HFFc6 (cell line): ENCODE results near the gene NLGN1. TPM values are rescaled to one million over a fixed set of nuclear protein-coding genes. Genes with fewer than 3 reads are reported as not detected.

Experiments
- DNase-seq: peaks from one replicate; pipeline ENCODE4 v3.0.0-alpha.2; 2018
- H3K27ac Mint-ChIP-seq: 2 replicates; pipeline ENCODE4 v1.8.0; 2020; ENCODE audit warnings: mild to moderate bottlenecking, mixed read lengths
- H3K27me3 Mint-ChIP-seq: 2 replicates; pipeline ENCODE4 v1.8.0; 2021; ENCODE audit warnings: mild to moderate bottlenecking, moderate library complexity, mixed read lengths; ENCODE audit not compliant: insufficient read depth
- H3K36me3 Mint-ChIP-seq: 2 replicates; pipeline ENCODE4 v1.8.0; 2021; ENCODE audit warnings: low read depth, mixed read lengths
- H3K4me1 Mint-ChIP-seq: 2 replicates; pipeline ENCODE4 v1.8.0; 2020; ENCODE audit warnings: low read depth, mixed read lengths
- H3K4me3 Mint-ChIP-seq: 2 replicates; pipeline ENCODE4 v1.8.0; 2020; ENCODE audit warnings: mild to moderate bottlenecking, moderate library complexity, mixed read lengths
- H3K9me3 Mint-ChIP-seq: 2 replicates; pipeline ENCODE4 v1.8.0; 2020; ENCODE audit warnings: mild to moderate bottlenecking, mixed read lengths
- CTCF ChIP-seq: fragments of 200-600 bp; sonication (generic); IDR thresholded peaks from 2 replicates; pipeline ENCODE4 v1.5.0; 2021; ENCODE audit warnings: antibody characterized with exemption, mild to moderate bottlenecking
- total RNA-seq, 6 experiments: library from RNA; stranded (reverse); fragmentation: NEBNext Ultra II Directional; extraction: Animal tissue kit (Norgen Biotek cat#: 25700); gene quantifications; 2 replicates in 1 of 6; 3 replicates in 5 of 6; pipeline ENCODE4 v1.2.3, GENCODE V29; 2021

NLGN1 gene
- total RNA-seq, 6 experiments from 2014 or later: 10.0 to 17.2 (median 15.7) TPM

- H3K36me3 Mint-ChIP-seq: peaks cover 13% of the 10 kb centered on the region
- TF ChIP-seq CTCF: no peak
- no peaks in the 10 kb centered on the region for H3K27me3 Mint-ChIP-seq
- DNase-seq: peak; percentile 8
- H3K9me3 Mint-ChIP-seq: peaks cover 8% of the 10 kb centered on the region
- no peak overlapping the region for H3K4me3 Mint-ChIP-seq
- H3K4me1 Mint-ChIP-seq: peaks cover 46% of the 10 kb centered on the region
- peak overlapping the region; percentile 4 for H3K27ac Mint-ChIP-seq
Observed at GRCh38 chr3:173652093-173652492, 254.5 kb downstream of the NLGN1 start.

- Mint-ChIP-seq H3K4me3 (no peak overlapping the region), H3K4me1 (peaks cover 35% of the 10 kb centered on the region), H3K36me3 (peaks cover 13% of the 10 kb centered on the region), H3K27me3 (no peaks in the 10 kb centered on the region), H3K27ac (no peak overlapping the region), H3K9me3 (peaks cover 8% of the 10 kb centered on the region)
- DNase-seq: peak; percentile 5
- TF ChIP-seq CTCF: no peak
Observed at GRCh38 chr3:173653781-173654180, 256.2 kb downstream of the NLGN1 start.

- peak overlapping the region; percentile 23; the same call in 1 of the 2 replicates for H3K27ac Mint-ChIP-seq
- peaks cover 4% of the 10 kb centered on the region for H3K9me3 Mint-ChIP-seq
- H3K36me3 Mint-ChIP-seq: 0 out of 2 replicates have a peak, but pooled peaks cover 5% of the 10 kb centered on the region
- H3K4me3 Mint-ChIP-seq: no peak overlapping the region
- H3K4me1 Mint-ChIP-seq: peaks cover 54% of the 10 kb centered on the region
- no peak for DNase-seq
- TF ChIP-seq CTCF: no peak
- H3K27me3 Mint-ChIP-seq: no peaks in the 10 kb centered on the region
Observed at GRCh38 chr3:173659972-173660371, 262.4 kb downstream of the NLGN1 start.

- Mint-ChIP-seq H3K27ac (peak overlapping the region; percentile 66), H3K36me3 (0 out of 2 replicates have a peak, but pooled peaks cover 1% of the 10 kb centered on the region), H3K9me3 (peaks cover 1% of the 10 kb centered on the region), H3K27me3 (no peaks in the 10 kb centered on the region), H3K4me1 (peaks cover 54% of the 10 kb centered on the region), H3K4me3 (peak overlapping the region; percentile 71)
- TF ChIP-seq CTCF: no peak
- DNase-seq: peak; percentile 48
Observed at GRCh38 chr3:173660645-173661299, 263.2 kb downstream of the NLGN1 start.

GRCh38 chr3:173663696-173664111, 266.2 kb downstream of the NLGN1 start:
- Mint-ChIP-seq H3K9me3 (no peaks in the 10 kb centered on the region), H3K4me1 (peaks cover 54% of the 10 kb centered on the region), H3K27ac (peak overlapping the region; percentile 78), H3K4me3 (peak overlapping the region; percentile 62), H3K36me3 (no peaks in the 10 kb centered on the region), H3K27me3 (no peaks in the 10 kb centered on the region; the same call in 1 of the 2 replicates)
- peak; percentile 59 for DNase-seq
- TF ChIP-seq CTCF: no peak
